Transverse colon (tissue), 3 donors: ENCODE measurements around the gene TAMALIN.

Experiments
- EP300 ChIP-seq: sonication (generic); formaldehyde crosslinking; IDR thresholded peaks from one replicate; pipeline ENCODE4 v1.6.1; 2017; ENCODE audit warnings: antibody characterized with exemption, low read depth
- POLR2A ChIP-seq: fragments of 450-650 bp; IDR thresholded peaks from one replicate; pipeline ENCODE4 v1.6.1; 2016; ENCODE audit warnings: antibody characterized with exemption, mild to moderate bottlenecking, moderate library complexity
- TF ChIP-seq, protein P1 (sequence below), 5 experiments: fragments of 200-600 bp in 3 of 5; fragments of 450-650 bp in 2 of 5; sonication (generic) in 3 of 5; IDR thresholded peaks; 1 replicate in 2 of 5; 2 replicates in 3 of 5; pipeline ENCODE4 v1.5.1; 2016 to 2017; ENCODE audit warnings: antibody characterized with exemption in 5 of 5, inconsistent platforms in 3 of 5, mild to moderate bottlenecking in 2 of 5, moderate library complexity in 1 of 5

- TF ChIP-seq, protein P1, sequence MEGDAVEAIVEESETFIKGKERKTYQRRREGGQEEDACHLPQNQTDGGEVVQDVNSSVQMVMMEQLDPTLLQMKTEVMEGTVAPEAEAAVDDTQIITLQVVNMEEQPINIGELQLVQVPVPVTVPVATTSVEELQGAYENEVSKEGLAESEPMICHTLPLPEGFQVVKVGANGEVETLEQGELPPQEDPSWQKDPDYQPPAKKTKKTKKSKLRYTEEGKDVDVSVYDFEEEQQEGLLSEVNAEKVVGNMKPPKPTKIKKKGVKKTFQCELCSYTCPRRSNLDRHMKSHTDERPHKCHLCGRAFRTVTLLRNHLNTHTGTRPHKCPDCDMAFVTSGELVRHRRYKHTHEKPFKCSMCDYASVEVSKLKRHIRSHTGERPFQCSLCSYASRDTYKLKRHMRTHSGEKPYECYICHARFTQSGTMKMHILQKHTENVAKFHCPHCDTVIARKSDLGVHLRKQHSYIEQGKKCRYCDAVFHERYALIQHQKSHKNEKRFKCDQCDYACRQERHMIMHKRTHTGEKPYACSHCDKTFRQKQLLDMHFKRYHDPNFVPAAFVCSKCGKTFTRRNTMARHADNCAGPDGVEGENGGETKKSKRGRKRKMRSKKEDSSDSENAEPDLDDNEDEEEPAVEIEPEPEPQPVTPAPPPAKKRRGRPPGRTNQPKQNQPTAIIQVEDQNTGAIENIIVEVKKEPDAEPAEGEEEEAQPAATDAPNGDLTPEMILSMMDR (IDR thresholded peaks at IDR 0.05), result no peak
- TF ChIP-seq POLR2A, result no peak
- TF ChIP-seq EP300, result no peak
Measured at GRCh38 chr12:51980809-51981127, 26.0 kb upstream of the TAMALIN start.
